Omental fat pad (tissue), 4 donors: ENCODE data around the gene HRK. TPM values are rescaled to one million over a fixed set of nuclear protein-coding genes. Genes with fewer than 3 reads are reported as not detected.

ENCODE experiments used
- ATAC-seq: fragments of 150-250 bp; one replicate; pipeline ENCODE4 v1.9.1; 2016; ENCODE audit warnings: mild to moderate bottlenecking, moderate library complexity; ENCODE audit not compliant: low FRiP score
- DNase-seq: peaks from one replicate; pipeline ENCODE4 v3.0.0-alpha.2; 2019; ENCODE audit warnings: low spot score
- CTCF ChIP-seq, 3 donors: fragments of 450-650 bp; IDR thresholded peaks; one replicate each; pipeline ENCODE4 v1.5.1; 2016 to 2017; ENCODE audit warnings: antibody characterized with exemption in 3 of 3, mild to moderate bottlenecking in 3 of 3, moderate library complexity in 2 of 3
- total RNA-seq, 4 donors: library from RNA; depleted of rRNA; stranded (reverse); fragments of >200 nt; gene quantifications; one replicate each; pipeline ENCODE4 v1.1.0, GENCODE V29; 2016

The HRK gene
- total RNA-seq, 4 donors from 2014 or later, result 0.06 TPM; not detected in 3

GRCh38 chr12:116901612-116902011 lies 20.4 kb upstream of the HRK start:
- TF ChIP-seq CTCF (IDR thresholded peaks at IDR 0.05), result no peak
- ATAC-seq, result no peak
- DNase-seq, result no peak

- no peak for ATAC-seq
- no peak for TF ChIP-seq CTCF (IDR thresholded peaks at IDR 0.05)
- DNase-seq, result no peak
These were observed 17.4 kb upstream of the HRK start for GRCh38 chr12:116898669-116899068.

- ATAC-seq (no peak), DNase-seq (no peak)
- TF ChIP-seq CTCF (IDR thresholded peaks at IDR 0.05), result no peak
These were observed 16.2 kb upstream of the HRK start for GRCh38 chr12:116897476-116897875.

GRCh38 chr12:116896411-116896924 lies 15.2 kb upstream of the HRK start:
- ATAC-seq (no peak), DNase-seq (no peak)
- TF ChIP-seq CTCF (IDR thresholded peaks at IDR 0.05), result no peak

GRCh38 chr12:116894913-116895312 lies 13.7 kb upstream of the HRK start:
- no peak for TF ChIP-seq CTCF (IDR thresholded peaks at IDR 0.05)
- DNase-seq (no peak), ATAC-seq (no peak)

GRCh38 chr12:116892349-116893140 lies 11.3 kb upstream of the HRK start:
- ATAC-seq (no peak), DNase-seq (no peak)
- TF ChIP-seq CTCF (IDR thresholded peaks at IDR 0.05), result no peak

- no peak for TF ChIP-seq CTCF (IDR thresholded peaks at IDR 0.05)
- ATAC-seq (no peak), DNase-seq (no peak)
These were observed 9.8 kb upstream of the HRK start for GRCh38 chr12:116891019-116891418.
